IMR-90 (cell line): ENCODE measurements around the gene ARHGEF17. TPM values are rescaled to one million over a fixed set of nuclear protein-coding genes. Genes with fewer than 3 reads are reported as not detected.

Experiments
- ATAC-seq: fragments of 200-7000 bp; cut with Tn5 transposase; 2 replicates; pipeline ENCODE4 v1.9.1; 2020; ENCODE audit warnings: low read depth, mild to moderate bottlenecking, moderate library complexity
- BruUV-seq: library from RNA; stranded (reverse); fragments of 400-500 nt; replicated peaks from 2 replicates; lab custom pipeline; 2021; lab: Mats Ljungman, UMichigan
- CTCF ChIA-PET: fragments of 300-600 bp; formaldehyde crosslinking; extraction: SDS; loops from one replicate; lab custom pipeline; 2021; ENCODE audit warnings: antibody characterized with exemption; lab: Yijun Ruan, JAX
- POLR2A ChIA-PET: fragments of 300-600 bp; sonication (Branson Sonifier 250); formaldehyde crosslinking; loops from one replicate; lab custom pipeline; 2022; ENCODE audit warnings: antibody characterized with exemption; ENCODE audit not compliant: unreplicated experiment; lab: Charles Lee
- DNase-seq: peaks from one replicate; pipeline ENCODE4 v3.0.0; 2013
- H2AFZ ChIP-seq: replicated peaks from 2 replicates; pipeline ENCODE3; 2013; ENCODE audit warnings: low read length, mild to moderate bottlenecking; ENCODE audit not compliant: poor library complexity
- H2AK5ac ChIP-seq: 2 replicates; pipeline ENCODE4 v1.6.1; 2013; ENCODE audit warnings: low read depth, low read length, inconsistent platforms
- H2AK9ac ChIP-seq: replicated peaks from 2 replicates; pipeline ENCODE3; 2013; ENCODE audit warnings: mild to moderate bottlenecking, low read depth, low read length, moderate library complexity; ENCODE audit not compliant: poor library complexity
- H2BK120ac ChIP-seq: 2 replicates; pipeline ENCODE4 v1.6.1; 2013; ENCODE audit warnings: low read depth, low read length, inconsistent platforms
- H2BK15ac ChIP-seq: 3 replicates; pipeline ENCODE4 v1.6.1; 2013; ENCODE audit warnings: low read depth, low read length, inconsistent platforms
- H2BK20ac ChIP-seq: 2 replicates; pipeline ENCODE4 v1.6.1; 2013; ENCODE audit warnings: low read depth, mild to moderate bottlenecking, inconsistent platforms, low read length, moderate library complexity
- H2BK5ac ChIP-seq: 2 replicates; pipeline ENCODE4 v1.6.1; 2013; ENCODE audit warnings: mild to moderate bottlenecking, low read depth, low read length, inconsistent platforms; ENCODE audit not compliant: poor library complexity, severe bottlenecking
- H3K14ac ChIP-seq: replicated peaks from 2 replicates; pipeline ENCODE4 v1.6.1; 2013; ENCODE audit warnings: low read depth, low read length, inconsistent platforms
- H3K18ac ChIP-seq: 2 replicates; pipeline ENCODE4 v1.6.1; 2013; ENCODE audit warnings: low read depth, low read length, control low read depth
- H3K23ac ChIP-seq: 2 replicates; pipeline ENCODE4 v1.6.1; 2013; ENCODE audit warnings: low read depth, low read length, inconsistent platforms
- H3K27ac ChIP-seq: 2 replicates; pipeline ENCODE4 v1.5.1; 2013; ENCODE audit warnings: mild to moderate bottlenecking, control low read depth, low read length; ENCODE audit not compliant: insufficient read depth
- H3K27me3 ChIP-seq: 2 replicates; pipeline ENCODE4 v1.6.1; 2013; ENCODE audit warnings: low read length; ENCODE audit not compliant: control insufficient read depth, insufficient read depth
- H3K36me3 ChIP-seq: 2 replicates; pipeline ENCODE4 v1.6.1; 2013; ENCODE audit warnings: low read length, mixed read lengths; ENCODE audit not compliant: control insufficient read depth, insufficient read depth
- H3K4ac ChIP-seq: 2 replicates; pipeline ENCODE4 v1.6.1; 2013; ENCODE audit warnings: low read depth, low read length, inconsistent platforms
- H3K4me1 ChIP-seq: 2 replicates; pipeline ENCODE4 v1.6.1; 2013; ENCODE audit warnings: low read length, mixed read lengths; ENCODE audit not compliant: control insufficient read depth, insufficient read depth
- H3K4me2 ChIP-seq: 2 replicates; pipeline ENCODE4 v1.6.1; 2013; ENCODE audit warnings: low read depth, mild to moderate bottlenecking, control low read depth, low read length, moderate library complexity
- H3K4me3 ChIP-seq: 2 replicates; pipeline ENCODE4 v1.5.1; 2013; ENCODE audit warnings: low read depth, mild to moderate bottlenecking, control low read depth, low read length, moderate library complexity; ENCODE audit not compliant: insufficient read depth
- H3K56ac ChIP-seq: 2 replicates; pipeline ENCODE4 v1.6.1; 2013; ENCODE audit warnings: low read length, inconsistent platforms; ENCODE audit not compliant: insufficient read depth; ENCODE audit errors: extremely low read depth
- H3K79me1 ChIP-seq, 2 experiments: 2 replicates each; pipeline ENCODE4 v1.6.1; 2013; ENCODE audit warnings: low read length in 2 of 2, inconsistent platforms in 1 of 2, low read depth in 1 of 2
- H3K9ac ChIP-seq: 2 replicates; pipeline ENCODE4 v1.6.1; 2013; ENCODE audit warnings: low read depth, low read length, control low read depth
- H3K9me1 ChIP-seq: 2 replicates; pipeline ENCODE4 v1.6.1; 2013; ENCODE audit warnings: low read length, inconsistent platforms; ENCODE audit not compliant: insufficient read depth
- H3K9me3 ChIP-seq: 2 replicates; pipeline ENCODE4 v1.6.1; 2013; ENCODE audit warnings: low read length; ENCODE audit not compliant: control insufficient read depth, insufficient read depth
- H4K20me1 ChIP-seq: 2 replicates; pipeline ENCODE4 v1.6.1; 2013; ENCODE audit warnings: low read length, inconsistent platforms; ENCODE audit not compliant: insufficient read depth
- H4K5ac ChIP-seq: 2 replicates; pipeline ENCODE4 v1.6.1; 2013; ENCODE audit warnings: mild to moderate bottlenecking, low read depth, low read length, control low read depth
- H4K8ac ChIP-seq, 2 experiments: 2 replicates each; pipeline ENCODE4 v1.6.1; 2013; ENCODE audit warnings: low read depth in 2 of 2, low read length in 2 of 2, control low read depth in 1 of 2, inconsistent platforms in 1 of 2
- H4K91ac ChIP-seq: 2 replicates; pipeline ENCODE4 v1.6.1; 2013; ENCODE audit warnings: low read depth, low read length, inconsistent platforms; ENCODE audit not compliant: insufficient read depth
- BHLHE40 ChIP-seq: fragments of 150-350 bp; IDR thresholded peaks from 2 replicates; pipeline ENCODE4 v1.6.1; 2016; ENCODE audit warnings: mild to moderate bottlenecking, low read depth, low read length
- CEBPB ChIP-seq: IDR thresholded peaks from 2 replicates; pipeline ENCODE4 v1.6.1; 2012; ENCODE audit warnings: low read depth, low read length, improper control_type of control experiment
- CHD1 ChIP-seq: IDR thresholded peaks from 2 replicates; pipeline ENCODE4 v1.6.1; 2012; ENCODE audit warnings: low read depth, low read length, improper control_type of control experiment
- ELK1 ChIP-seq: fragments of 150-350 bp; IDR thresholded peaks from 2 replicates; pipeline ENCODE4 v1.6.1; 2016; ENCODE audit warnings: low read depth, mild to moderate bottlenecking, low read length, moderate library complexity, borderline replicate concordance
- FOS ChIP-seq: fragments of 150-350 bp; IDR thresholded peaks from 2 replicates; pipeline ENCODE4 v1.6.1; 2016; ENCODE audit warnings: low read depth, low read length
- MAFK ChIP-seq: IDR thresholded peaks from 2 replicates; pipeline ENCODE4 v1.6.1; 2012; ENCODE audit warnings: low read depth, low read length, improper control_type of control experiment
- MAZ ChIP-seq: IDR thresholded peaks from 2 replicates; pipeline ENCODE4 v1.6.1; 2012; ENCODE audit warnings: low read depth, mild to moderate bottlenecking, low read length, improper control_type of control experiment, moderate library complexity, borderline replicate concordance
- MXI1 ChIP-seq: IDR thresholded peaks from 2 replicates; pipeline ENCODE4 v1.6.1; 2012; ENCODE audit warnings: low read depth, mild to moderate bottlenecking, low read length, moderate library complexity, borderline replicate concordance
- POLR2A ChIP-seq: IDR thresholded peaks from 2 replicates; pipeline ENCODE4 v1.6.1; 2012; ENCODE audit warnings: mild to moderate bottlenecking, low read depth, low read length
- RAD21 ChIP-seq: IDR thresholded peaks from 2 replicates; pipeline ENCODE4 v1.6.1; 2012; ENCODE audit warnings: low read length, improper control_type of control experiment
- RCOR1 ChIP-seq: IDR thresholded peaks from 2 replicates; pipeline ENCODE4 v1.6.1; 2012; ENCODE audit warnings: mild to moderate bottlenecking, low read length, improper control_type of control experiment; ENCODE audit not compliant: insufficient replicate concordance
- RFX5 ChIP-seq: IDR thresholded peaks from 2 replicates; pipeline ENCODE4 v1.8.0; 2012; ENCODE audit warnings: low read depth, mild to moderate bottlenecking, low read length, moderate library complexity
- SMC3 ChIP-seq: fragments of 150-350 bp; IDR thresholded peaks from 2 replicates; pipeline ENCODE4 v1.6.1; 2016; ENCODE audit warnings: low read depth, mild to moderate bottlenecking, antibody characterized with exemption, low read length, moderate library complexity
- USF2 ChIP-seq: fragments of 150-350 bp; IDR thresholded peaks from 2 replicates; pipeline ENCODE4 v1.6.1; 2017; ENCODE audit warnings: mild to moderate bottlenecking, antibody characterized with exemption, low read length, low read depth
- WGBS, 2 experiments: methylation state at CpG; one replicate each; pipeline versions ENCODE4 v1.1.5 to v1.1.7; 2013; ENCODE audit warnings: missing lambda C conversion rate in 2 of 2; ENCODE audit not compliant: insufficient read length in 1 of 2; ENCODE audit errors: extremely low coverage in 2 of 2; 5-methylcytosine and 5-hydroxymethylcytosine counted together
- dilution Hi-C: fragments of 300-500 bp; cut with HindIII; formaldehyde crosslinking; loops from one replicate; pipeline ENCODE4 v1.14.3; 2018; ENCODE audit warnings: low sequenced_read_pairs; ENCODE audit not compliant: unreplicated experiment
- in situ Hi-C: fragments of 300-500 bp; cut with MboI; formaldehyde crosslinking; loops from 3 replicates; pipeline ENCODE4 v1.14.3; 2019; ENCODE audit warnings: low sequenced_read_pairs, inconsistent platforms, mixed read lengths
- intact Hi-C: fragments of 100-400 bp; cut with micrococcal nuclease; formaldehyde crosslinking; loops from 2 replicates; pipeline ENCODE4 v1.10.0; 2022
- polyA plus RNA-seq, 3 experiments: library from polyadenylated mRNA; depleted of rRNA; stranded (reverse); fragments of >200 nt; gene quantifications; 2 replicates each; pipeline ENCODE4 v1.2.3, GENCODE V29; 2012; ENCODE audit warnings: low replicate concordance in 1 of 3
- total RNA-seq: library from RNA; depleted of rRNA; stranded (reverse); fragments of >200 nt; gene quantifications from 2 replicates; pipeline ENCODE4 v1.2.3, GENCODE V29; 2012

Gene ARHGEF17
- total and polyA plus RNA-seq, 2 of the 4 experiments (the other 2 are of a cell fraction): 21.7 to 97.7 TPM

- no peak overlapping the region for H3K18ac ChIP-seq
- no peaks in the 10 kb centered on the region for H4K20me1 ChIP-seq
- in situ Hi-C loops (loop anchor here (5.0 kb wide), 1 partner anchor 256 kb away; no protein-coding TSS in a partner anchor), dilution Hi-C loops (no loop called here), intact Hi-C loops (loop anchor here (5.0 kb wide), 1 partner anchor 531 kb away; no protein-coding TSS in a partner anchor)
- no peak overlapping the region for H2AK9ac ChIP-seq
- H3K23ac ChIP-seq: no peak overlapping the region
- TF ChIP-seq MAFK: no peak
- TF ChIP-seq BHLHE40: no peak
- no peak for TF ChIP-seq SMC3
- no peak for TF ChIP-seq CEBPB
- TF ChIP-seq RFX5: no peak
- TF ChIP-seq RCOR1: no peak
- no peak for TF ChIP-seq MXI1
- TF ChIP-seq MAZ: no peak
- no peak for TF ChIP-seq ELK1
- no peak for TF ChIP-seq FOS
- no peak for TF ChIP-seq RAD21
- no peak for TF ChIP-seq CHD1
- no peak for TF ChIP-seq USF2
- TF ChIP-seq POLR2A: no peak
- no peaks in the 10 kb centered on the region for H3K9me3 ChIP-seq
- peaks cover 6% of the 10 kb centered on the region; the same call in 1 of the 2 replicates for H3K4me1 ChIP-seq
- no peaks in the 10 kb centered on the region; the same call in none of the 2 replicates for H3K9me1 ChIP-seq
- H2BK5ac ChIP-seq: no peak overlapping the region
- H3K14ac ChIP-seq: no peak overlapping the region
- POLR2A ChIA-PET: no interaction called here
- no peak overlapping the region for H3K9ac ChIP-seq
- no peaks in the 10 kb centered on the region for H3K27me3 ChIP-seq
- H3K56ac ChIP-seq: no peak overlapping the region
- no peak overlapping the region for H2AK5ac ChIP-seq
- no peak overlapping the region for H4K5ac ChIP-seq
- H4K91ac ChIP-seq: no peak overlapping the region
- DNase-seq: no peak
- H3K4ac ChIP-seq: no peak overlapping the region
- no peak overlapping the region for H2BK120ac ChIP-seq
- H3K27ac ChIP-seq: no peak overlapping the region
- no peak overlapping the region for H3K4me3 ChIP-seq
- CTCF ChIA-PET: no interaction called here
- ATAC-seq: no peak
- H4K8ac ChIP-seq: no peak overlapping the region
- H2AFZ ChIP-seq: no peak overlapping the region
- H2BK15ac ChIP-seq: no peak overlapping the region
- BruUV-seq: no TSS peak
- WGBS, 2 experiments: no CpG with 5 or more reads among the region's 3 CpGs
- no peaks in the 10 kb centered on the region; a peak in 1 of 4 replicates for H3K79me1 ChIP-seq
- H3K4me2 ChIP-seq: no peak overlapping the region
- H2BK20ac ChIP-seq: no peak overlapping the region
- peaks cover 8% of the 10 kb centered on the region for H3K36me3 ChIP-seq
Observed at GRCh38 chr11:73401217-73401923, 93.3 kb downstream of the ARHGEF17 start.
